AG09319 (cell line): Measurements from ENCODE around the gene ZNF570.

Experiments used
- DNase-seq: peaks from one replicate; pipeline ENCODE4 v3.0.0-alpha.2; 2010; ENCODE audit warnings: low read depth; ENCODE audit errors: extremely low read depth
- TF ChIP-seq, protein P1 (sequence below): IDR thresholded peaks from 2 replicates; pipeline ENCODE4 v1.5.1; 2011; ENCODE audit warnings: low read depth, mild to moderate bottlenecking, inconsistent platforms, low read length, moderate library complexity

The ZNF570 gene

DNA sequence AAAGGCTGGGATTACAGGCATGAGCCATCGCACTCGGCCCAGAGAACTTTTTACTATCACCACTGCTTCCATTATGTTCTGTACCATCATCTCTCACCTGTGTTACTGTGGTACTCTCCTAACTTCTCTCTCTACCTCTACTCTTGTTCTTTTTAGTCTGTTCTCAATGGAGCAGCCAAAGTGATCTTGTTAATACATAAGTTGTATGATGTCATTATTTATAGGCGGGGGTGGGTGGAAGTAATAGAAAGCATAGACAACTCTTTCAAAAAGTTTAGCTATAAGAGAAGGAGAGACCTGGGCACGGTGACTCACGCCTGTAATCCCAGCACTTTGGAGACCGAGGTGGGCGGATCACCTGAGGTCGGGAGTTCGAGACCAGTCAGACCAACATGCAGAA is 3.0 kb downstream of the ZNF570 start:
- no peak for DNase-seq

GRCh38 chr19:37484406-37485168 is 15.4 kb downstream of the ZNF570 start:
- DNase-seq, result no peak
- TF ChIP-seq, protein P1, sequence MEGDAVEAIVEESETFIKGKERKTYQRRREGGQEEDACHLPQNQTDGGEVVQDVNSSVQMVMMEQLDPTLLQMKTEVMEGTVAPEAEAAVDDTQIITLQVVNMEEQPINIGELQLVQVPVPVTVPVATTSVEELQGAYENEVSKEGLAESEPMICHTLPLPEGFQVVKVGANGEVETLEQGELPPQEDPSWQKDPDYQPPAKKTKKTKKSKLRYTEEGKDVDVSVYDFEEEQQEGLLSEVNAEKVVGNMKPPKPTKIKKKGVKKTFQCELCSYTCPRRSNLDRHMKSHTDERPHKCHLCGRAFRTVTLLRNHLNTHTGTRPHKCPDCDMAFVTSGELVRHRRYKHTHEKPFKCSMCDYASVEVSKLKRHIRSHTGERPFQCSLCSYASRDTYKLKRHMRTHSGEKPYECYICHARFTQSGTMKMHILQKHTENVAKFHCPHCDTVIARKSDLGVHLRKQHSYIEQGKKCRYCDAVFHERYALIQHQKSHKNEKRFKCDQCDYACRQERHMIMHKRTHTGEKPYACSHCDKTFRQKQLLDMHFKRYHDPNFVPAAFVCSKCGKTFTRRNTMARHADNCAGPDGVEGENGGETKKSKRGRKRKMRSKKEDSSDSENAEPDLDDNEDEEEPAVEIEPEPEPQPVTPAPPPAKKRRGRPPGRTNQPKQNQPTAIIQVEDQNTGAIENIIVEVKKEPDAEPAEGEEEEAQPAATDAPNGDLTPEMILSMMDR, result no peak

More for the DNA sequence above, 3.0 kb downstream of the ZNF570 start:
- TF ChIP-seq, protein P1, result no peak

DNA sequence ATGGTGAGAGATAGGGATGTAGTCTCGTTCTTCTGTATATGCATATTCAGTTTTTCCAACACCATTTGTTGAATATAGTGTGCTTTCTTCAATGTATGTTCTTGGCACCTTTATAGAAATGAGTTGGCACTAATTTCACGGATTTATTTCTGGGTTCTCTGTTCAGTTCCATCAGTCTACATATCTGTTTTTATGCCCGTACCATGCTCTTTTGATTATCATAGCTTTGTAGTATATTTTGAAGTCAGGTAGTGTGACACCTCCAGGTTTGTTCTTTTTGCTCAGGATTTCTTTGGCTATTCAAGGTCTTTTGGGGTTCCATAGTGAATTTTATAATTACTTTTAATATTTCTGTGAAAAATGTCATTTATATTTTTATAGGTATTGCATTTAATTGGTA is 23.1 kb downstream of the ZNF570 start:
- DNase-seq, result no peak
- TF ChIP-seq, protein P1, result no peak

DNA sequence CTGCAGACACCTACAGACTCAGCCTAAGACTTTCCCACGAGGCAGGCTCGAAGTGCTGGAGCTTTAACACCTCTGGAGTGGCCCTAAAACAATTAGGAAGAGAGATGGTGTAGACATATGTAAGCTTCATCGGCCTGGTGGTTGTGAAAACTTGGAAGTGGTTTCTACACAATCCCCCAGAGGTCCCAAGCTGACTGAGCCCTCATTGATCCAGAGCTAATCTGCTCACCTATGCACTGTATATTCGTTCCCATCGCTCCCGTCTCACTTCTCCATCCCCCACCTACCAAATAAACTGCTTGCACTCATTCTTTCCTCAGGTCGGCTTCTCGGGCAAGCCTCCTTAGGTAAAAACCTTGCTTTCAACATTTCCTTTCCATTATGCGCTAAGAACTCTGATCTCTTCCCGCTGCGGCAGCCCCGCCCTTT is 36.8 kb downstream of the ZNF570 start:
- no peak for DNase-seq
- TF ChIP-seq, protein P1, result no peak

DNA sequence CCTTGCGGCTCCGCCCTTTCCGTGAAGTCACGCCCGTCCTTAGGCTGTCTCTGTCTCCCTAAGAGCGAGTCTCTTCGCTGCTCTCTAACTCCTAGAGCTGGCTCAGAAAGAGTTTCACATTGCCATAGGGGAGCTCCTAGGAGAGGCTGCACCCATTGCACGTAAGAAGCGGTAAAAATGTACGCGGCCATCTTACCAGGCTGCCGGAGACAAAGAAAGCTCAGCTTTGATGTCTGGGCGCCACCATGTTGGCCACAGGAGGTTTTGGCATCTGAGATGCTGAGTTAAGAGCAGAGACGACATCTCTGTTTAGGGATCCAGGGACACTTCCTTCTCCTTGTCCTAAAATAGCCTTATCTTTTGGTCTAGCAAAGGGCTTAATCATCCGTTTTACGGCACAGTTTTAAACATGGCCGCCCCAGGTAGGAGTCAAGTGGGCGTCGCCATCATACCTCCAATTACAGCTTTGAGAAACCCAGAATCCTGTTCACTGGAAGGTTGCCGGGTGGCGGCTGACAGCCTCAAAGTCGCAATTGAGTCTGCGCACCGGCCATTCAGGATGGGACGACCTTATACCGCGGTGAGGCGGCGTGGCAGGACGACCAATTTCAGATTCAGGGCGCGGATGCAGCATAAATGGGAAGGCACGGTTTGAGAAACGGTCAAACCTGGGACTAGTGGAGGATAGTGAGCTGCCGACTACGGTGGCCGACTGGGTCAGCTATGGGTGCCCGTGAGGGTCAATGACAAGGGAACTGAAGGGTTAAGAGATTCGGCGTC is 37.4 kb downstream of the ZNF570 start, which contains the start of gene ZNF793:
ZNF793 (plus strand) TSS at position 553 of the 780 bp plus-strand sequence. CDS start 16,501 bp downstream, outside the sequence.
- TF ChIP-seq, protein P1, result no peak
- DNase-seq, result peak; percentile 29

DNA sequence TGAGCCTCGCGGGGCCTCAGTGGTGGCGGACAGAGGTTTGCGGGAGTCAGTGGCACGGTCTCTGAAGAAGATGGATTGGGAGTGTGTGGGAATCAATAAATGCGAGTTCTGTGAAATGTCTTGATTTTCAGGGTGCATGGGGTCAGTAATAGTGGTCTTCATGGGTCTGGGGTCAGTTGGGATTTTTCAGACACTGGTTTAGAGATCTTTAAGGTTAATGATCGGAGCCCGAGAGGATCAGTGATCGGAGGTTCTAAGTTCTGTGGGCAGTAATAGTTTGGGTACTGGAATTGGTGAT is 38.0 kb downstream of the ZNF570 start:
- no peak for DNase-seq
- TF ChIP-seq, protein P1, result no peak

- no peak for DNase-seq
- TF ChIP-seq, protein P1, result no peak
These were observed 42.0 kb downstream of the ZNF570 start for GRCh38 chr19:37511186-37511585.
